ENCODE data around the gene TRAF3IP1. TPM values are rescaled to one million over a fixed set of nuclear protein-coding genes. Genes with fewer than 3 reads are reported as not detected.

Gene TRAF3IP1
- total and polyA plus RNA-seq, 2 of the 13 experiments (the other 11 are each of a cell fraction or from before 2014, with no cell fraction given), result 4.1 to 12.9 TPM

GRCh38 chr2:238288650-238289573, 31.4 kb upstream of the TRAF3IP1 start (continued):
- no peak for TF ChIP-seq ZNF3 (CRISPR knock-in tag; IDR thresholded peaks at IDR 0.05)
- TF ChIP-seq ZNF432 (CRISPR knock-in tag; IDR thresholded peaks at IDR 0.05; ENCODE audit: borderline replicate concordance), result no peak
- peak; percentile 68 for TF ChIP-seq ASH2L (IDR thresholded peaks at IDR 0.05; ENCODE audit: insufficient read length, low read depth, low read length)
- no peak; the same call in 1 of the 2 replicates for TF ChIP-seq ZNF761 (CRISPR knock-in tag; conservative IDR thresholded peaks at IDR 0.05)
- no peak for TF ChIP-seq ZSCAN22 (CRISPR knock-in tag; IDR thresholded peaks at IDR 0.05)
- TF ChIP-seq XBP1 (CRISPR knock-in tag; IDR thresholded peaks at IDR 0.05), result no peak
- 0 out of 2 replicates have a peak, but pooled peaks have one; percentile 22 for TF ChIP-seq ZBTB21 (CRISPR knock-in tag; IDR thresholded peaks at IDR 0.05)
- no peak for TF ChIP-seq HHEX (CRISPR knock-in tag; IDR thresholded peaks at IDR 0.05)
- 0 out of 2 replicates have a peak, but pooled peaks have one; percentile 35 for TF ChIP-seq KDM3A (CRISPR knock-in tag; IDR thresholded peaks at IDR 0.05; ENCODE audit: low read depth)
- 0 out of 2 replicates have a peak, but pooled peaks have one; percentile 13 for TF ChIP-seq TIGD3 (CRISPR knock-in tag; IDR thresholded peaks at IDR 0.05; ENCODE audit: borderline replicate concordance)
- TF ChIP-seq ATF1 (CRISPR knock-in tag; IDR thresholded peaks at IDR 0.05), result no peak
- TF ChIP-seq CREM (IDR thresholded peaks at IDR 0.05), result peak; percentile 71
- TF ChIP-seq CREM (CRISPR knock-in tag; IDR thresholded peaks at IDR 0.05), result no peak
- TF ChIP-seq NFE2 (CRISPR knock-in tag; IDR thresholded peaks at IDR 0.05), result no peak
- TF ChIP-seq, protein P1, sequence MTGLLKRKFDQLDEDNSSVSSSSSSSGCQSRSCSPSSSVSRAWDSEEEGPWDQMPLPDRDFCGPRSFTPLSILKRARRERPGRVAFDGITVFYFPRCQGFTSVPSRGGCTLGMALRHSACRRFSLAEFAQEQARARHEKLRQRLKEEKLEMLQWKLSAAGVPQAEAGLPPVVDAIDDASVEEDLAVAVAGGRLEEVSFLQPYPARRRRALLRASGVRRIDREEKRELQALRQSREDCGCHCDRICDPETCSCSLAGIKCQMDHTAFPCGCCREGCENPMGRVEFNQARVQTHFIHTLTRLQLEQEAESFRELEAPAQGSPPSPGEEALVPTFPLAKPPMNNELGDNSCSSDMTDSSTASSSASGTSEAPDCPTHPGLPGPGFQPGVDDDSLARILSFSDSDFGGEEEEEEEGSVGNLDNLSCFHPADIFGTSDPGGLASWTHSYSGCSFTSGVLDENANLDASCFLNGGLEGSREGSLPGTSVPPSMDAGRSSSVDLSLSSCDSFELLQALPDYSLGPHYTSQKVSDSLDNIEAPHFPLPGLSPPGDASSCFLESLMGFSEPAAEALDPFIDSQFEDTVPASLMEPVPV (CRISPR knock-in tag; IDR thresholded peaks at IDR 0.05), result peak; percentile 17; the same call in 1 of the 2 replicates
- no peak for TF ChIP-seq TRIM24 (CRISPR knock-in tag; IDR thresholded peaks at IDR 0.05)
- TF ChIP-seq ZBTB38 (CRISPR knock-in tag; IDR thresholded peaks at IDR 0.05), result peak; percentile 46; the same call in 1 of the 2 replicates
- no peak for TF ChIP-seq ZMYM3 (CRISPR knock-in tag; IDR thresholded peaks at IDR 0.05)
- TF ChIP-seq KAT2B (IDR thresholded peaks at IDR 0.05; ENCODE audit: borderline replicate concordance, low read depth, low read length), result no peak
- TF ChIP-seq DR1 (CRISPR knock-in tag; IDR thresholded peaks at IDR 0.05), result peak; percentile 47; the same call in 1 of the 2 replicates
- no peak for TF ChIP-seq ARID2 (CRISPR knock-in tag; IDR thresholded peaks at IDR 0.05; ENCODE audit: borderline replicate concordance)
- TF ChIP-seq ESRRA (CRISPR knock-in tag; IDR thresholded peaks at IDR 0.05; ENCODE audit: low read depth), result peak; percentile 59
- peak; percentile 98 for TF ChIP-seq SNAPC2 (CRISPR knock-in tag; IDR thresholded peaks at IDR 0.05)
- TF ChIP-seq ZNF639 (CRISPR knock-in tag; conservative IDR thresholded peaks at IDR 0.05), result peak; percentile 86
- peak; percentile 76 for TF ChIP-seq DRAP1 (CRISPR knock-in tag; IDR thresholded peaks at IDR 0.05)
- TF ChIP-seq KAT7 (CRISPR knock-in tag; IDR thresholded peaks at IDR 0.05; ENCODE audit: borderline replicate concordance), result no peak
- TF ChIP-seq HCFC1 (IDR thresholded peaks at IDR 0.05; ENCODE audit: low read depth, low read length), result peak; percentile 39; the same call in 1 of the 2 replicates
